IPS DF 6.9 (cell line): ENCODE data around the gene CNTN5.
"Not testable (repeated sequence)": the region's sequence is repeated elsewhere in the genome, so short reads cannot be mapped to it uniquely, and the experiment has no call there.

Experiments used
- DNase-seq: peaks from one replicate; pipeline ENCODE4 v3.0.0-alpha.2; 2013; ENCODE audit warnings: low read depth, low spot score
- H3K27ac ChIP-seq: one replicate; pipeline ENCODE4 v1.5.1; 2013; ENCODE audit warnings: low read length, control low read depth
- H3K27me3 ChIP-seq: 2 replicates; pipeline ENCODE4 v1.6.1; 2013; ENCODE audit warnings: mild to moderate bottlenecking, low read length; ENCODE audit not compliant: control insufficient read depth, insufficient read depth
- H3K36me3 ChIP-seq: 2 replicates; pipeline ENCODE4 v1.6.1; 2013; ENCODE audit warnings: low read length; ENCODE audit not compliant: control insufficient read depth, insufficient read depth
- H3K4me1 ChIP-seq: 2 replicates; pipeline ENCODE4 v1.6.1; 2013; ENCODE audit warnings: low read length; ENCODE audit not compliant: control insufficient read depth, insufficient read depth
- H3K4me3 ChIP-seq: 2 replicates; pipeline ENCODE4 v1.5.1; 2013; ENCODE audit warnings: mild to moderate bottlenecking, low read length
- H3K9me3 ChIP-seq: 2 replicates; pipeline ENCODE4 v1.6.1; 2013; ENCODE audit warnings: low read length, inconsistent platforms; ENCODE audit not compliant: control insufficient read depth, insufficient read depth
- WGBS: extraction: QIAGEN DNeasy Blood & Tissue Kit; methylation state at CpG from one replicate; pipeline ENCODE4 v1.1.7; 2013; ENCODE audit warnings: mixed read lengths, missing lambda C conversion rate; ENCODE audit not compliant: insufficient read length, insufficient coverage; 5-methylcytosine and 5-hydroxymethylcytosine counted together

The CNTN5 gene

GRCh38 chr11:99260696-99261095 is 239.9 kb downstream of the CNTN5 start:
- DNase-seq, result peak; percentile 4
- Histone ChIP-seq H3K4me1 (no peaks in the 10 kb centered on the region), H3K27me3 (no peaks in the 10 kb centered on the region), H3K4me3 (no peak overlapping the region), H3K36me3 (no peaks in the 10 kb centered on the region), H3K9me3 (no peaks in the 10 kb centered on the region), H3K27ac (no peak overlapping the region)
- no CpG with 5 or more reads among the region's 1 CpG for WGBS

- WGBS, result no CpG with 5 or more reads among the region's 3 CpGs
- no peaks in the 10 kb centered on the region for H3K27me3 ChIP-seq
- H3K36me3 ChIP-seq, result no peaks in the 10 kb centered on the region
Measured at GRCh38 chr11:99268886-99269285, 248.1 kb downstream of the CNTN5 start.

GRCh38 chr11:99271527-99271926 is 250.8 kb downstream of the CNTN5 start:
- Histone ChIP-seq H3K36me3 (no peaks in the 10 kb centered on the region), H3K9me3 (no peaks in the 10 kb centered on the region), H3K4me1 (no peaks in the 10 kb centered on the region), H3K27ac (no peak overlapping the region), H3K4me3 (no peak overlapping the region), H3K27me3 (no peaks in the 10 kb centered on the region)
- no CpG with 5 or more reads among the region's 5 CpGs for WGBS
- peak; percentile 25 for DNase-seq

More at GRCh38 chr11:99268886-99269285, 248.1 kb downstream of the CNTN5 start:
- no peak overlapping the region for H3K4me3 ChIP-seq
- no peak for DNase-seq
- H3K4me1 ChIP-seq, result no peaks in the 10 kb centered on the region
- no peaks in the 10 kb centered on the region for H3K9me3 ChIP-seq
- no peak overlapping the region for H3K27ac ChIP-seq

GRCh38 chr11:99275521-99275920 is 254.8 kb downstream of the CNTN5 start:
- no peak for DNase-seq
- Histone ChIP-seq H3K4me1 (no peaks in the 10 kb centered on the region), H3K27ac (no peak overlapping the region), H3K27me3 (no peaks in the 10 kb centered on the region), H3K36me3 (no peaks in the 10 kb centered on the region), H3K9me3 (no peaks in the 10 kb centered on the region), H3K4me3 (no peak overlapping the region)
- WGBS, result no CpG with 5 or more reads among the region's 2 CpGs

- Histone ChIP-seq H3K4me3 (no peak overlapping the region), H3K27ac (no peak overlapping the region), H3K4me1 (no peaks in the 10 kb centered on the region), H3K9me3 (no peaks in the 10 kb centered on the region), H3K36me3 (no peaks in the 10 kb centered on the region), H3K27me3 (no peaks in the 10 kb centered on the region)
- DNase-seq, result no peak
- WGBS, result no CpG with 5 or more reads among the region's 1 CpG
Measured at GRCh38 chr11:99277281-99277680, 256.5 kb downstream of the CNTN5 start.

- no peaks in the 10 kb centered on the region for H3K27me3 ChIP-seq
- H3K9me3 ChIP-seq, result no peaks in the 10 kb centered on the region
- no peak for DNase-seq
Measured at GRCh38 chr11:99279266-99279665, 258.5 kb downstream of the CNTN5 start.

GRCh38 chr11:99281331-99281730 is 260.6 kb downstream of the CNTN5 start:
- WGBS, result no CpG with 5 or more reads among the region's 1 CpG

More at GRCh38 chr11:99279266-99279665, 258.5 kb downstream of the CNTN5 start:
- no peak overlapping the region for H3K4me3 ChIP-seq
- H3K4me1 ChIP-seq, result no peaks in the 10 kb centered on the region
- no peaks in the 10 kb centered on the region for H3K36me3 ChIP-seq
- H3K27ac ChIP-seq, result no peak overlapping the region

GRCh38 chr11:99297925-99298324 is 277.2 kb downstream of the CNTN5 start:
- no CpG with 5 or more reads among the region's 8 CpGs for WGBS
- H3K36me3 ChIP-seq, H3K27me3 ChIP-seq, H3K9me3 ChIP-seq, H3K4me1 ChIP-seq, H3K27ac ChIP-seq, H3K4me3 ChIP-seq: not testable (repeated sequence)
- DNase-seq, result peak; percentile 9

More at GRCh38 chr11:99281331-99281730, 260.6 kb downstream of the CNTN5 start:
- no peak for DNase-seq
- Histone ChIP-seq H3K4me1 (no peaks in the 10 kb centered on the region), H3K27ac (no peak overlapping the region), H3K36me3 (no peaks in the 10 kb centered on the region), H3K27me3 (no peaks in the 10 kb centered on the region), H3K4me3 (no peak overlapping the region), H3K9me3 (no peaks in the 10 kb centered on the region)

- no peaks in the 10 kb centered on the region for H3K36me3 ChIP-seq
- no peaks in the 10 kb centered on the region for H3K27me3 ChIP-seq
- H3K27ac ChIP-seq, result no peak overlapping the region
- H3K4me1 ChIP-seq, result no peaks in the 10 kb centered on the region
- no peaks in the 10 kb centered on the region for H3K9me3 ChIP-seq
- no peak for DNase-seq
- H3K4me3 ChIP-seq, result no peak overlapping the region
- WGBS, result no CpG with 5 or more reads among the region's 3 CpGs
Measured at GRCh38 chr11:99307510-99308088, 286.9 kb downstream of the CNTN5 start.

GRCh38 chr11:99311870-99312269 is 291.1 kb downstream of the CNTN5 start:
- DNase-seq, result no peak
- H3K9me3 ChIP-seq, result no peaks in the 10 kb centered on the region
- no peaks in the 10 kb centered on the region for H3K36me3 ChIP-seq
- no peaks in the 10 kb centered on the region for H3K4me1 ChIP-seq
- H3K27ac ChIP-seq, result no peak overlapping the region
- no peak overlapping the region for H3K4me3 ChIP-seq
- no CpG with 5 or more reads among the region's 1 CpG for WGBS
- no peaks in the 10 kb centered on the region for H3K27me3 ChIP-seq

GRCh38 chr11:99316776-99317520 is 296.2 kb downstream of the CNTN5 start:
- H3K36me3 ChIP-seq, result no peaks in the 10 kb centered on the region
- H3K4me3 ChIP-seq, result no peak overlapping the region
- H3K27ac ChIP-seq, result no peak overlapping the region
- no peaks in the 10 kb centered on the region for H3K4me1 ChIP-seq
- no peaks in the 10 kb centered on the region for H3K27me3 ChIP-seq
- no peaks in the 10 kb centered on the region for H3K9me3 ChIP-seq
- no peak for DNase-seq
- no CpG with 5 or more reads among the region's 13 CpGs for WGBS
